Subcutaneous abdominal adipose tissue (tissue), 5 donors: ENCODE data around the gene GTF2A2.
"Not testable (repeated sequence)": the region's sequence is repeated elsewhere in the genome, so short reads cannot be mapped to it uniquely, and the experiment has no call there.

Source experiments
- H3K27ac ChIP-seq: one replicate; pipeline ENCODE4 v1.7.0; 2013; ENCODE audit warnings: low read depth, mild to moderate bottlenecking, inconsistent platforms, low read length, moderate library complexity
- H3K27me3 ChIP-seq, 5 donors: one replicate each; pipeline ENCODE4 v1.7.0; 2013; ENCODE audit warnings: low read length in 5 of 5, inconsistent platforms in 1 of 5; ENCODE audit not compliant: control insufficient read depth in 5 of 5, insufficient read depth in 4 of 5
- H3K36me3 ChIP-seq, 5 donors: one replicate each; pipeline ENCODE4 v1.7.0; 2013; ENCODE audit warnings: low read length in 5 of 5; ENCODE audit not compliant: control insufficient read depth in 5 of 5, insufficient read depth in 5 of 5
- H3K4me1 ChIP-seq, 5 donors: one replicate each; pipeline ENCODE4 v1.7.0; 2013; ENCODE audit warnings: low read length in 5 of 5, mild to moderate bottlenecking in 3 of 5, moderate library complexity in 1 of 5; ENCODE audit not compliant: control insufficient read depth in 5 of 5, insufficient read depth in 5 of 5
- H3K4me3 ChIP-seq, 5 donors: one replicate each; pipeline ENCODE4 v1.7.0; 2013; ENCODE audit warnings: low read length in 5 of 5, low read depth in 1 of 5
- H3K9ac ChIP-seq, 5 donors: one replicate each; pipeline ENCODE4 v1.7.0; 2013; ENCODE audit warnings: low read length in 5 of 5, mild to moderate bottlenecking in 4 of 5, moderate library complexity in 3 of 5
- H3K9me3 ChIP-seq, 5 donors: one replicate each; pipeline ENCODE4 v1.7.0; 2013; ENCODE audit warnings: low read length in 5 of 5; ENCODE audit not compliant: control insufficient read depth in 5 of 5
- donor health status: healthy.
- donor health status: healthy.
- donor health status: healthy.
- donor health status: healthy.
- donor health status: healthy.

The GTF2A2 gene

DNA sequence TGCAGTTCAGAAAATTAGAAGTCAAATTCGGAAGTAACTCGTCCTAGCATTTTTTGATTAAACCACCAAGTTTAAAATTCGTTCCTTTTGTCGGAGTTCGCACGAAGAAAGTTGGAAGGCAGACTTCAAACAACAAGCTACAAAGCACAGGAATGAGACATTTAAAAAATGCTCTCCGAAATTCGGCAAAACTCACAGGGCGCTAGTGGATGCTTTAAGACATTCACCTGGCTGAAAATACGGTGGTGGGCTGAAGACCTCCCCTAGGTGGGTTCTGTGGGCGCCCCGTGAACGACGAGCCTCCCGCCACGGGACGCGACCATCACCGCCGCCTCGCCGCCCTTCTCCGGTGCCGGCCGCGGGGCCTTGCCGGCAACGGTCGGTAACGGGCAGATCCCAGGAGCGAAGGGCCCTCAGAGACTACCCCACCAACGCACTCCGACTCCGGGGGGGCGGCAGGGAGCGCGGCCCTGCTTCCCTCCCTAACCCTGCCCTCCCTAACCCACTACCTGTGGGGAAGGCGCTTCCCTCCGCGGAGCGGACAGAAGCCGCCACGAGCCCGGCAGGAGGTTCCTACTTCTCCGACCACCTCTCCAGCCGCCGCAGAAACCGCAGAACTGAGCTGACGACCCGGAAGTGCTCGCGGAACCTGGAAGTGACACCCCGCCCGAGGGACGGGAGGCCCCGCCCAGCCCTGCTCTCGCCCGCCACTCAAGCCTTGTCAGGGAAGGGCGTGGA, at the start of gene GTF2A2:
TSS of gene GTF2A2 (minus strand) at position 619 of the 738 bp plus-strand sequence. CDS start 5,238 bp downstream, outside the sequence.
- peak within 1 kb of the TSS; percentile 75 for H3K27ac ChIP-seq
- peaks cover 0 to 26% (median 22%) of the 10 kb centered on the region in 5 donors for H3K4me1 ChIP-seq
- peaks cover 0 to under 1% (median 0%) of the 10 kb centered on the region in 5 donors for H3K9me3 ChIP-seq
- peaks cover 9 to 27% (median 17%) of the 10 kb centered on the region in 5 donors for H3K36me3 ChIP-seq
- no peaks in the 10 kb centered on the region for H3K27me3 ChIP-seq
- H3K4me3 ChIP-seq, result peak within 1 kb of the TSS; percentile 74 to 94 (median 85)
- peak within 1 kb of the TSS in 4 of 5 donors; percentile 86 to 95 (median 93) for H3K9ac ChIP-seq

DNA sequence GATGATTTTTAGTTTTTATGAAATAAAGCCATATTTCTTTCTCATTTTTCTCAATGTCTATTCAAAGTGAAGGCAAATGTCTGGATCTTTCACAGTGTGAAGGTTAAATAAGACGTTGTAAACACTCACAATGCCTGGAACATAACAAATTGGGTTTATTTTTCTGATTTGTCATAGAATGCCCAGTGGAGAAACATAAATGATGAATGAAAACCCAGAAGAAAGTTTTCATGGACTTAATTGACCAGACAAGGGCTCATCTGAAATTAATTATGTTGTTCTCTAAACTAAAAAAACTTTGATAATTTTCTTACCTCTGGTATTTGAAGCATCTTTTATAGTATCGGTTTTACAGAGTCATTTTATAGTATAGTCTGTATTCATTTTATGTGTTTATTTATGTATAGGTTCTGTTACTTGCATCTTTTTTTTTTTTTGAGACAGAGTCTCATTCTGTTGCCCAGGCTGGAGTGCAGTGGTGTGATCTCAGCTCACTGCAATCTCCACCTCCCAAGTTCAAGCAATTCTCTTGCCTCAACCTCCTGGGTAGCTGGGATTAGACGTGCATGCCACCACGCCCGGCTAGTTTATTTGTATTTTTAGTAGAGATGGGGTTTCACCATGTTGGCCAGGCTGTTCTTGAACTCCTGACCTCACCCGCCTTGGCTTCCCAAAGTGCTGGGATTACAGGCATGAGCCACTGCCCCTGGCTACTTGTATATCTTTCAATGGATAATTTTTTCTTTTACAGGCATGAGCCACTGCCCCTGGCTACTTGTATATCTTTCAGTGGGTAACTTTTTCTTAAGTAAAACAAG, 46.9 kb upstream of the GTF2A2 start:
- Histone ChIP-seq H3K27ac (no peak overlapping the region), H3K36me3 (no peaks in the 10 kb centered on the region), H3K4me1 (no peaks in the 10 kb centered on the region), H3K9ac (no peak overlapping the region), H3K27me3 (peaks cover 0 to 3% (median 0%) of the 10 kb centered on the region in 5 donors), H3K4me3 (no peak overlapping the region), H3K9me3 (peaks cover 0 to 11% (median 0%) of the 10 kb centered on the region in 5 donors)

GRCh38 chr15:59702351-59702750, 45.0 kb upstream of the GTF2A2 start:
- H3K27me3 ChIP-seq, result peaks cover 0 to 3% (median 0%) of the 10 kb centered on the region in 5 donors
- no peak overlapping the region for H3K4me3 ChIP-seq
- H3K27ac ChIP-seq, result no peak overlapping the region
- no peaks in the 10 kb centered on the region for H3K4me1 ChIP-seq
- H3K9me3 ChIP-seq, result peaks cover 0 to 1% (median 0%) of the 10 kb centered on the region in 5 donors
- H3K9ac ChIP-seq, result no peak overlapping the region
- H3K36me3 ChIP-seq, result no peaks in the 10 kb centered on the region

GRCh38 chr15:59701880-59702279, 44.6 kb upstream of the GTF2A2 start:
- Histone ChIP-seq H3K9me3 (no peaks in the 10 kb centered on the region), H3K4me3 (no peak overlapping the region), H3K9ac (no peak overlapping the region), H3K27ac (no peak overlapping the region), H3K27me3 (peaks cover 0 to 3% (median 0%) of the 10 kb centered on the region in 5 donors), H3K4me1 (no peaks in the 10 kb centered on the region), H3K36me3 (no peaks in the 10 kb centered on the region)

GRCh38 chr15:59699810-59700431, 42.6 kb upstream of the GTF2A2 start:
- H3K27ac ChIP-seq, result no peak overlapping the region

GRCh38 chr15:59698065-59698464, 40.8 kb upstream of the GTF2A2 start:
- not testable (repeated sequence) for H3K9ac ChIP-seq, H3K4me1 ChIP-seq, H3K9me3 ChIP-seq, H3K36me3 ChIP-seq, H3K27ac ChIP-seq, H3K27me3 ChIP-seq, H3K4me3 ChIP-seq

More at GRCh38 chr15:59699810-59700431, 42.6 kb upstream of the GTF2A2 start:
- Histone ChIP-seq H3K36me3 (no peaks in the 10 kb centered on the region), H3K4me3 (no peak overlapping the region), H3K9me3 (no peaks in the 10 kb centered on the region), H3K9ac (no peak overlapping the region), H3K27me3 (peaks cover 0 to 3% (median 0%) of the 10 kb centered on the region in 5 donors), H3K4me1 (no peaks in the 10 kb centered on the region)

DNA sequence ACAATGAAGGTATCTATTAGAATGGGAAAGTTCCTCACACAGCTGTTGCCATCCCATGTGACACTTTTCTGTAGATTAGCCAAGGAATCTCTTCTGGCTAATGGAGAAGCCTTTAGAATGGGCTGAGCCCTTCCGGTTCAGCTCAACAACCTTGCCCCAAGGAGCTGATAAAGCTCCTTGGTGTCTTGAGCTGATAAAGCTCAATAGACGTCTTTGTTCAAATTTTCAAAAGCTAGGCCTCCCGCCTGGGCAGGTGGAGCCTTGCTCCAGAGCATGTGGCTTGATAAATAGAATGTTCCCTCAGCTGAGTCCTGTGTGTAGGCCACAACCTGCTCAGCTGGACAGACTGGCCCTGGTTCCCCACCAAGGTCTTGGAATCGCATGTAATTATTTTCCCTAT, 39.0 kb upstream of the GTF2A2 start:
- Histone ChIP-seq H3K27ac (no peak overlapping the region), H3K36me3 (no peaks in the 10 kb centered on the region), H3K9me3 (no peaks in the 10 kb centered on the region), H3K9ac (no peak overlapping the region), H3K4me3 (no peak overlapping the region), H3K27me3 (no peaks in the 10 kb centered on the region), H3K4me1 (peaks cover 0 to under 1% (median 0%) of the 10 kb centered on the region in 5 donors)

GRCh38 chr15:59694779-59695178, 37.5 kb upstream of the GTF2A2 start:
- no peak overlapping the region for H3K9ac ChIP-seq
- H3K36me3 ChIP-seq, result no peaks in the 10 kb centered on the region
- no peak overlapping the region for H3K27ac ChIP-seq
- no peaks in the 10 kb centered on the region for H3K27me3 ChIP-seq
- H3K4me3 ChIP-seq, result no peak overlapping the region
- no peaks in the 10 kb centered on the region for H3K9me3 ChIP-seq
- peaks cover 0 to 9% (median 5%) of the 10 kb centered on the region in 5 donors for H3K4me1 ChIP-seq

DNA sequence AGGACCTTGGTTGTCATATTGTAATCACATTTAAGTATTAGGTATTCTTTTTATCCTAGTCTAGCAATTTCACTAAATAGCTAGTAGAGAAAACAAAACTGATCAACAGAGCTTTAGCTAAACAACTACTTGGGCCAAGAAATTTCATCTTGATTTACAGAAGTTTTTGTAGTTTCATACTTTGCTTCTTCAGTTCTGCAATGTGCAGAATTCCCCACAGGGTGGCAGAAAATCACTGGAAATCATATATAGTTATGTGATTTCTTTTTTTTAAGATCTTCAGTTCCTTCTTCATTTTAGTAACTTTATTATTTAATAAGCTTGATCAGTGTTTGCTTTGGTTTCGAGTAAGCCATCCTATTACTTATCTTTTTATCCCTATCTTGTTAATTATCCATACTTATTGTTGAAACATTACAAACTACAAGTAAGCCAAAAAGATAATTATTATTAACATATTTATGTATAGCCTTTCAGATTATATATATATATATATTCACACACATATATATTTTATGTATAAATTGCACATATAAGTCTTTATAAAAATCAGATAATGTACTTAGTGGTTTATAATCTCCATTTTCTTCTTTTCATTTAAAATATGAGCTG, 34.0 kb upstream of the GTF2A2 start:
- Histone ChIP-seq H3K27ac (no peak overlapping the region), H3K9me3 (no peaks in the 10 kb centered on the region)

More for the DNA sequence above, 34.0 kb upstream of the GTF2A2 start:
- no peak overlapping the region for H3K9ac ChIP-seq
- H3K36me3 ChIP-seq, result peaks cover 0 to 2% (median 0%) of the 10 kb centered on the region in 5 donors
- H3K27me3 ChIP-seq, result no peaks in the 10 kb centered on the region
- no peak overlapping the region for H3K4me3 ChIP-seq
- H3K4me1 ChIP-seq, result peaks cover 0 to 27% (median 22%) of the 10 kb centered on the region in 5 donors
